Type B pancreatic cell (in vitro differentiated cells): ENCODE results near the gene SAMD4B. TPM values are rescaled to one million over a fixed set of nuclear protein-coding genes. Genes with fewer than 3 reads are reported as not detected.
"Not testable (repeated sequence)": the region's sequence is repeated elsewhere in the genome, so short reads cannot be mapped to it uniquely, and the experiment has no call there.

Experiments used
- DNase-seq: peaks from one replicate; pipeline ENCODE4 v3.0.0; 2021; ENCODE audit warnings: mixed read lengths; ENCODE audit not compliant: unreplicated experiment; ENCODE audit errors: extremely low spot score
- H3K27ac Mint-ChIP-seq: 2 replicates; pipeline ENCODE4 v1.8.0; 2021; ENCODE audit warnings: mild to moderate bottlenecking, mixed read lengths
- H3K27me3 Mint-ChIP-seq: 2 replicates; pipeline ENCODE4 v1.8.0; 2021; ENCODE audit warnings: mixed read lengths
- H3K36me3 Mint-ChIP-seq: 2 replicates; pipeline ENCODE4 v1.8.0; 2021; ENCODE audit warnings: mixed read lengths
- H3K4me1 Mint-ChIP-seq: one replicate; pipeline ENCODE4 v1.8.0; 2021; ENCODE audit warnings: mixed read lengths; ENCODE audit not compliant: unreplicated experiment
- H3K4me3 Mint-ChIP-seq: 2 replicates; pipeline ENCODE4 v1.8.0; 2021; ENCODE audit warnings: mild to moderate bottlenecking, mixed read lengths
- H3K9me3 Mint-ChIP-seq: 2 replicates; pipeline ENCODE4 v1.8.0; 2021; ENCODE audit warnings: mixed read lengths
- CTCF ChIP-seq: fragments of 200-600 bp; sonication (generic); conservative IDR thresholded peaks from 2 replicates; pipeline ENCODE4 v1.5.0; 2021; ENCODE audit warnings: antibody characterized with exemption, mild to moderate bottlenecking
- total RNA-seq: library from RNA; stranded (reverse); gene quantifications from 2 replicates; pipeline ENCODE4 v1.2.1, GENCODE V29; 2021; ENCODE audit warnings: low replicate concordance

Gene SAMD4B
- total RNA-seq, 1 donor from 2014 or later = 123 TPM

GRCh38 chr19:39377373-39378362 is 35.4 kb downstream of the SAMD4B start:
- TF ChIP-seq CTCF = no peak
- no peaks in the 10 kb centered on the region for H3K9me3 Mint-ChIP-seq
- no peak for DNase-seq
- H3K27me3 Mint-ChIP-seq = no peaks in the 10 kb centered on the region
- H3K36me3 Mint-ChIP-seq = peaks cover 23% of the 10 kb centered on the region
- no peaks in the 10 kb centered on the region for H3K4me1 Mint-ChIP-seq
- no peak overlapping the region for H3K27ac Mint-ChIP-seq
- no peak overlapping the region for H3K4me3 Mint-ChIP-seq

DNA sequence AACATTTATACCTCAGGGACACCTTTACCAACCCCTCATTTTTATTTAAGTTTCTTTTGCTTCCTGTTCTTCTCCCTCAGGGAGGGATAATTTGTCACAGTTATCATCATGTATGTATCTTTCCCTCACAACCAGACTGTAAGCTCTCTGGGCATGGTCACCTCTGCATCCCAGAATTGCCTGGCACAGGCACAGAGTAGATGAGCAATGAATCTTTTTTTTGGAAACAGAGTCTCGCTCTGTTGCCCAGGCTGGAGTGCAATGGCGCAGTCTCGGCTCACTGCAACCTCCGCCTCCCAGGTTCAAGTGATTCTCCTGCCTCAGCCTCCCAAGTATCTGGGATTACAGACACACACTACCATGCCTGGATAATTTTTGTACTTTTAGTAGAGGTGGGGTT is 37.1 kb downstream of the SAMD4B start:
- not testable (repeated sequence) for H3K27me3 Mint-ChIP-seq, DNase-seq, H3K4me1 Mint-ChIP-seq, H3K9me3 Mint-ChIP-seq, H3K4me3 Mint-ChIP-seq, H3K27ac Mint-ChIP-seq
- peaks cover 19% of the 10 kb centered on the region for H3K36me3 Mint-ChIP-seq

GRCh38 chr19:39379865-39380396 is 37.7 kb downstream of the SAMD4B start:
- Mint-ChIP-seq H3K27ac (no peak overlapping the region), H3K27me3 (no peaks in the 10 kb centered on the region), H3K9me3 (no peaks in the 10 kb centered on the region), H3K4me1 (no peaks in the 10 kb centered on the region), H3K36me3 (peaks cover 16% of the 10 kb centered on the region), H3K4me3 (no peak overlapping the region)
- DNase-seq = no peak
- TF ChIP-seq CTCF = no peak

GRCh38 chr19:39380521-39381502 is 38.6 kb downstream of the SAMD4B start:
- TF ChIP-seq CTCF = no peak
- Mint-ChIP-seq H3K4me3 (no peak overlapping the region), H3K27ac (no peak overlapping the region), H3K9me3 (no peaks in the 10 kb centered on the region), H3K4me1 (no peaks in the 10 kb centered on the region), H3K36me3 (peaks cover 13% of the 10 kb centered on the region), H3K27me3 (no peaks in the 10 kb centered on the region)
- no peak for DNase-seq

DNA sequence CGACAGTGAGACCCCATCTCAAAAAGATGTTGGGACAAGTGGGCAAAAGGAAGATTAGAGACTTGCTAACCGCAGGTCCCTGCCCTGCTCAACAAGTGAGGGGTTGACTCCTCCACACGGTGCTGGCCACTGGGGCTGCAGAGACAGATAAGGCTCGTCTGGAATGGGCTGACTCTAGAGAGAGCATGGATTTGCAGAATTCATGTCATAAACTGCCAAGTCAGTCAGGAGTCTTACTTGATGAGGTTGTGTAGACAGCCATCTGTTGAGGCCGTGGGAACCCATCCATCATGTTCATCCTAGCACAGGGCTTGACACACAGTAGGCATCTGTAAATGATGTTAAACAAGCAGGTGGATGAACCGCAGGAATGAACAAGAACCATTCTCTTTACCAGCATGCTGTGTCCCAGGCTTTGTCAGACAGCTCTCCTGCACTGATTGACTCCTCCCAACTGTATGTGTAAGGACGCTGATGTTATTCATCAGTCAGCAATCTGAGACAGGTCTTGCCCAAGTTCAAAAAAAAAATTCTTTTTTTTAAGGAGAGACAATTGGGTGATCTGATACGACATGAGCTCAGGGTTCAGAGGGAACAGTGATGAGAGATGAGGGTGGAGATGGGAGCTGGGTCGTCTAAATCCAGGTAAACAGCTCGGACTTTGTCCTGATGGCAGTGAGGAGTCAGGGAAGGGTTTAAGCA is 39.8 kb downstream of the SAMD4B start:
- Mint-ChIP-seq H3K27me3 (no peaks in the 10 kb centered on the region), H3K4me1 (no peaks in the 10 kb centered on the region), H3K36me3 (peaks cover 13% of the 10 kb centered on the region), H3K27ac (peak overlapping the region; percentile 62), H3K4me3 (no peak overlapping the region), H3K9me3 (no peaks in the 10 kb centered on the region)
- TF ChIP-seq CTCF = no peak
- no peak for DNase-seq
